Testis (tissue), 2 donors: ENCODE results near the gene DDA1.

Experiments
- CTCF ChIP-seq, 3 experiments: fragments of 450-650 bp in 2 of 3; fragments of 200-600 bp in 1 of 3; sonication (generic) in 1 of 3; IDR thresholded peaks; one replicate each; pipeline ENCODE4 v1.5.1; 2016 to 2019; ENCODE audit warnings: antibody characterized with exemption in 3 of 3, mild to moderate bottlenecking in 2 of 3, moderate library complexity in 1 of 3
- POLR2A ChIP-seq: fragments of 450-650 bp; IDR thresholded peaks from one replicate; pipeline ENCODE4 v1.6.1; 2017; ENCODE audit warnings: antibody characterized with exemption, mild to moderate bottlenecking, moderate library complexity

DNA sequence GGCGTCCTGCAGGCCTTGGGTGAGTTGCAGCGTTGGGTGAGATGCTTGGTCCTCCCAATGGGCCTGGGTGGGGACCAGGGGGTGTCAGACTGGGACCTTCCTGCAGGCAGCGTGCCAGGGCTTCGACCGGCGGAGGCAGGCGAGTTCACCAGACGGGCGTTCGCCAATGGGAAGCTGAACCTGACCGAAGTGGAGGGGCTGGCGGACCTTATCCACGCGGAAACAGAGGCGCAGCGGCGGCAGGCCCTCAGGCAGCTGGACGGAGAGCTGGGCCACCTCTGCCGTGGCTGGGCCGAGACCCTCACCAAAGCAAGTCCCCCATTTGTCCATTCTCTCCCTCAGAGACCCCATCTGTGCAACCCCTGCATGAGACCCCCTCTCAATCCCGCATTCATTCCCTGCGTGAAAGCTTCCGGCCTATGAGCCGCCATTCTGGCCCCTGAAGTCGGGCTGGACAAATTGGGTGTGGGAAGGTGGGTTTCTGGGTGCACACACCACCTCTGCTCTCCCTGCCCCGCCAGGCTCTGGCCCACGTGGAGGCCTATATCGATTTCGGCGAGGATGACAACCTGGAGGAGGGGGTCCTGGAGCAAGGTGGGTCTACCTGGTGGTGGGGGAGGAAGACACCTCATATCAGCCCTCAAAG, 29.2 kb downstream of the DDA1 start:
- TF ChIP-seq POLR2A (no peak), CTCF (IDR thresholded peaks at IDR 0.05) (no peak)
